HG03354 (cell line): Measurements from ENCODE around the gene PLCB1.

Experiments
- ATAC-seq: cut with Tn5 transposase; IDR thresholded peaks from one replicate; pipeline ENCODE4 v1.9.1; 2021; ENCODE audit warnings: mild to moderate bottlenecking; ENCODE audit not compliant: unreplicated experiment, poor library complexity, severe bottlenecking

PLCB1 gene

GRCh38 chr20:8386991-8387390 lies 254.9 kb downstream of the PLCB1 start:
- ATAC-seq: no peak

- ATAC-seq: no peak
Measured at GRCh38 chr20:8388141-8388540, 256.1 kb downstream of the PLCB1 start.

GRCh38 chr20:8388707-8389106 lies 256.6 kb downstream of the PLCB1 start:
- no peak for ATAC-seq

GRCh38 chr20:8389381-8390036 lies 257.4 kb downstream of the PLCB1 start:
- no peak for ATAC-seq

GRCh38 chr20:8390037-8390433 lies 258.0 kb downstream of the PLCB1 start:
- ATAC-seq: no peak

- ATAC-seq: no peak
Measured at GRCh38 chr20:8390500-8390899, 258.4 kb downstream of the PLCB1 start.

GRCh38 chr20:8393381-8393780 lies 261.3 kb downstream of the PLCB1 start:
- ATAC-seq: no peak

GRCh38 chr20:8394308-8394945 lies 262.4 kb downstream of the PLCB1 start:
- peak; percentile 60 for ATAC-seq

- ATAC-seq: no peak
Measured at GRCh38 chr20:8395956-8396355, 263.9 kb downstream of the PLCB1 start.

- no peak for ATAC-seq
Measured at GRCh38 chr20:8398263-8399051, 266.4 kb downstream of the PLCB1 start.

GRCh38 chr20:8399947-8400346 lies 267.9 kb downstream of the PLCB1 start:
- ATAC-seq: peak; percentile 98

GRCh38 chr20:8400486-8400885 lies 268.4 kb downstream of the PLCB1 start:
- no peak for ATAC-seq

- no peak for ATAC-seq
Measured at GRCh38 chr20:8401556-8401955, 269.5 kb downstream of the PLCB1 start.

- ATAC-seq: no peak
Measured at GRCh38 chr20:8402798-8403197, 270.7 kb downstream of the PLCB1 start.

- no peak for ATAC-seq
Measured at GRCh38 chr20:8404912-8405635, 273.0 kb downstream of the PLCB1 start.

GRCh38 chr20:8406391-8406790 lies 274.3 kb downstream of the PLCB1 start:
- no peak for ATAC-seq

GRCh38 chr20:8408587-8409307 lies 276.7 kb downstream of the PLCB1 start:
- ATAC-seq: no peak

- ATAC-seq: no peak
Measured at GRCh38 chr20:8413691-8414090, 281.6 kb downstream of the PLCB1 start.

GRCh38 chr20:8414586-8415274 lies 282.7 kb downstream of the PLCB1 start:
- ATAC-seq: no peak
